ENCODE results near the gene SMC6. TPM values are rescaled to one million over a fixed set of nuclear protein-coding genes. Genes with fewer than 3 reads are reported as not detected.
A peak's percentile ranks its signal among the peaks of the same experiment; 100 is the strongest.

The SMC6 gene, protein sequence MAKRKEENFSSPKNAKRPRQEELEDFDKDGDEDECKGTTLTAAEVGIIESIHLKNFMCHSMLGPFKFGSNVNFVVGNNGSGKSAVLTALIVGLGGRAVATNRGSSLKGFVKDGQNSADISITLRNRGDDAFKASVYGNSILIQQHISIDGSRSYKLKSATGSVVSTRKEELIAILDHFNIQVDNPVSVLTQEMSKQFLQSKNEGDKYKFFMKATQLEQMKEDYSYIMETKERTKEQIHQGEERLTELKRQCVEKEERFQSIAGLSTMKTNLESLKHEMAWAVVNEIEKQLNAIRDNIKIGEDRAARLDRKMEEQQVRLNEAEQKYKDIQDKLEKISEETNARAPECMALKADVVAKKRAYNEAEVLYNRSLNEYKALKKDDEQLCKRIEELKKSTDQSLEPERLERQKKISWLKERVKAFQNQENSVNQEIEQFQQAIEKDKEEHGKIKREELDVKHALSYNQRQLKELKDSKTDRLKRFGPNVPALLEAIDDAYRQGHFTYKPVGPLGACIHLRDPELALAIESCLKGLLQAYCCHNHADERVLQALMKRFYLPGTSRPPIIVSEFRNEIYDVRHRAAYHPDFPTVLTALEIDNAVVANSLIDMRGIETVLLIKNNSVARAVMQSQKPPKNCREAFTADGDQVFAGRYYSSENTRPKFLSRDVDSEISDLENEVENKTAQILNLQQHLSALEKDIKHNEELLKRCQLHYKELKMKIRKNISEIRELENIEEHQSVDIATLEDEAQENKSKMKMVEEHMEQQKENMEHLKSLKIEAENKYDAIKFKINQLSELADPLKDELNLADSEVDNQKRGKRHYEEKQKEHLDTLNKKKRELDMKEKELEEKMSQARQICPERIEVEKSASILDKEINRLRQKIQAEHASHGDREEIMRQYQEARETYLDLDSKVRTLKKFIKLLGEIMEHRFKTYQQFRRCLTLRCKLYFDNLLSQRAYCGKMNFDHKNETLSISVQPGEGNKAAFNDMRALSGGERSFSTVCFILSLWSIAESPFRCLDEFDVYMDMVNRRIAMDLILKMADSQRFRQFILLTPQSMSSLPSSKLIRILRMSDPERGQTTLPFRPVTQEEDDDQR
- 13.9 TPM for total RNA-seq
- long read RNA-seq, full-length matches to known transcripts, result 5 of 24 reads
- long read RNA-seq, partial matches to known transcripts, result 11 of 24 reads
- long read RNA-seq, other reads (novel, unspliced or antisense), result 8 of 24 reads

DNA sequence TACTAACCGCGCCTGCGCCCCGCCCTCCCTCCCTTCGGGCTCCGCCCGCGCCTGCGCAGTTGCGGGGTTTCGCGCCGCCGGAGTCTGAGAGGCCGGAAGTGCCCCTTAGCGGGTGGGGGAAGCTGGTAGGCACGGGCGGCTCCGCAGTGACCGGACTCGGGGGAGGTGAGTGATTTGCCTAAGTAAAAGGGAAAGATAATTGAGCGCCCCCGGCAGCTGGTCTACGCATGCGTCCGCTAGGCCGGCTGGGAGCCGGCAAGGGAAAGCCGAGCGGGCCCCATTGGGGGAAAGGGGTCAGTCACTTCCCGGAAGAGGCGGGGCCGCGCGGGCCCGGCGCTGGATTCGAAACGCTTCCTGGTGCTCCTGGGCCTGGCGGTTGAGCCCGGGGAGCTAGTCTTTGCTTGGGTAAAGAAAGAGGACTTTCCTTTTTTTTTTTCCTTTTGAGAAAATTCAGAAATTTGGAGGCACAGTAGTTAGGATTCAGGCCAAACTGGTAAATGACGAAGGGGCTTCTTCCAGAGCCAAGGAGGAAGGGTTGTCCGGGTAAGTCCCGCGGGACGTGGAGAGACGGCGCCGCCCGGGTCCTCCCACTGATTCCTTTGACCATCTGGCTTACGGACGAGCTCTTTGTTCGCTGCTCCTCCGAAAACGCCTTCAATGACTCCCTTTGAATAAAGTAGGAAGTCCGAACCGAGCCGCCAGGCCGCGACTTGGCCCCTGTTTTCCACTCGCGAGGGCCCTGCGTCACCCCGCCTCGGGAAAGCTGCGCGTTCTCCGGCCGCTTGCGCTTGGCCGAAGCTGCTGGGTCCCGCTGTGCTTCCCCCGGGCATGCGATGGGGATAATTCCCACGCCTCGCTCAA, at the start of gene SMC6, which contains the start of gene GEN1:
Gene SMC6 (minus strand): TSS at position 8 of the 861 bp plus-strand sequence. CDS start 7,864 bp downstream, outside the sequence.
Gene GEN1 (plus strand): TSS at position 336 of the 861 bp plus-strand sequence. CDS start 5,806 bp downstream, outside the sequence.
- intact Hi-C loops (cut with DNase I), result loop anchor here (5.0 kb wide), 1 partner anchor 68 kb away; no protein-coding TSS in a partner anchor
- DNase-seq (ENCODE audit: low spot score), result peak; percentile 96

- DNase-seq (ENCODE audit: low spot score), result no peak
- intact Hi-C loops (cut with DNase I), result no loop called here
These were observed 47.3 kb upstream of the SMC6 start for GRCh38 chr2:17800693-17801458.

DNA sequence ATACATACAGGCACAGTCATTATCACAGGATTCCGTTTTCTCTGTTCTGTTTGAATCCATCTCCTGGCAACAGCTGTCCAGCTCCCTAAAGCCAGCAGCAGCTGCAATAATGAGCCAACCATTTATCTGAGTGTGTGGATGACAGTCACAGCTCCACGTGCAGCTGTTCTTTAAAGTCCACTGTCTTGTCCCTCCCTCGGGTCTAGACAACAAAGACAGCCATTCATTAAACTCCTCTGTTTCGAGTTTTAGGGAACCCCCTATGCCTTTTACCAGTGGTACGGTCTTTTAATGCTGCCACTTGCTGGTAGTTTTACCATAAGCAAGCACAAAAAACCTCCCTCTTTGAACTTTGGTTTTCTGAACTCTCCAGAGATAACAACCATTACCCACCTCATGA, 46.6 kb upstream of the SMC6 start:
- no peak for DNase-seq (ENCODE audit: low spot score)
- intact Hi-C loops (cut with DNase I), result no loop called here

- no peak for DNase-seq (ENCODE audit: low spot score)
- intact Hi-C loops (cut with DNase I), result no loop called here
These were observed 45.9 kb upstream of the SMC6 start for GRCh38 chr2:17799301-17800120.

DNA sequence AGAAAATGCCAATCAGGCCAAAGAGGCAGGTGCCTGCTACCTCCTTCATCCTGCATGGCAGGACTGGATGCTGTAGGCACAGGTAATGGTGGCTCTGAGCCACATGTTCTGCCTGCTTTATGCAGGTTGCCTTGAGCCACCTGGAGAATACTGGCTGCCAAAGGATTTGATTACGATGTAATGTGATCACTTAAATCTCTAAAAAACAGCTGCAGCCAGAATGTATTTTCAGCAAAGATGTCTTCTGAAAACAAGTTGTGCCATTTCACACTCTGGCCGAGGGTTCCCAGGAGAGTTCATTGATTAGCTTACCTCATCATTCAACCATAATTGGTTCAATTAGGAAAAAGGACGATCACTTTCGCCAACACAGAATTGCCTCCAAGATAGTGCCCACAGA, 44.7 kb upstream of the SMC6 start:
- intact Hi-C loops (cut with DNase I), result no loop called here
- no peak for DNase-seq (ENCODE audit: low spot score)

GRCh38 chr2:17795309-17795708, 41.7 kb upstream of the SMC6 start:
- no peak for DNase-seq (ENCODE audit: low spot score)
- intact Hi-C loops (cut with DNase I), result no loop called here

GRCh38 chr2:17793803-17794354, 40.3 kb upstream of the SMC6 start:
- DNase-seq (ENCODE audit: low spot score), result no peak
- intact Hi-C loops (cut with DNase I), result no loop called here

- intact Hi-C loops (cut with DNase I), result no loop called here
- no peak for DNase-seq (ENCODE audit: low spot score)
These were observed 39.7 kb upstream of the SMC6 start for GRCh38 chr2:17793296-17793695.

DNA sequence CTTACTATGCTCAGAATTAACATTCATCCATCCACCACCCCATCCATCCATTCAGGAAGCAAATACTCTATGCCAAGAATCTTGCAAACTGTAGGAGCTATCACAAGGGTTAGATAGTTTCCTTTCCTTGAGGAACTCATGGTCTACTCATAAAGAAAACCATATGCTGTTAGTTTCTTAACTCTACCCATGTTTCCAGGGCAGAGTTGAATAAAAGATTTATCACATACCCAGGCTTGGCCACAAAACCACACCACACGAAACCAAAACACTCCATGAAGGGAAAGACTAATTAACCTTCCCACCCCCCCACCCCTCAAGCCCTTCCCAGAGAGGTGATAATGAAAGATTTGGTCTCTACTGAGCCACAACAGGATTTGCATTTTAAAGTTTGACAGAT, 38.9 kb upstream of the SMC6 start:
- intact Hi-C loops (cut with DNase I), result no loop called here
- no peak for DNase-seq (ENCODE audit: low spot score)

DNA sequence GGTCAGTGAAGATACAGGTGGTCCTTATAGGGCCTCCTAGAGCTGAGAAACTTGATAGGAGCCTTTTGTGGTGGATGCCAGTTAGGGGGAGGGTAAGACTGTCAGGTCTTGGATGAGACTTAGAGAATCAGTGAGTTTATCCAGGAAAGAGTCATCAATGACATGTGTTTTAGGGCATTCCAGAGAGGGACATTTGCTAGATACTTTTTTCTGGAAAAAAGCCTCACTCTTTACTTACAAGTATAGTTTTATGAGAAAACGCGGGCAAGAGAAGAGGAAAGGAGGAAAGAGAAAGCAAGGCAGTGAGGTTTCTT, 38.2 kb upstream of the SMC6 start:
- DNase-seq (ENCODE audit: low spot score), result no peak
- intact Hi-C loops (cut with DNase I), result no loop called here

- intact Hi-C loops (cut with DNase I), result no loop called here
- no peak for DNase-seq (ENCODE audit: low spot score)
These were observed 37.7 kb upstream of the SMC6 start for GRCh38 chr2:17791121-17791816.

DNA sequence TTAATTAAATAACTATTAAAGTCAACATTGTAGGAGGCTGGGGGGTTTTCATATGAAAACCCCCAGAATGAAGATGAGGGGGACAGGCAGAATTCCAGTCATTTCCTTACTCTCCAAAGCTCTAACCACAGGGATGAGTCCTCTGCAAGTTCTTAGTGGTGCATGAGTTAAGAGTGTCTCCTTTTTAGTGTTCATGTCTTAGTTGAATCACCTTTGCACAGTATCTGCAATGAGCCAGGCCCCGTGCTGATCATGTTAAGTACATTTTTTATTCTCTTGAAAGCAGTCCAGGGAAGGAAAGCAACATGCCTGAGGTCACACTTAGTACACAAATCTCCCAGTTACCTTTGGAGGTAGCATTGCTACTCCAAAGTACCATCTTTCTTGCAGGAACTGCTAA, 36.9 kb upstream of the SMC6 start:
- intact Hi-C loops (cut with DNase I), result no loop called here
- no peak for DNase-seq (ENCODE audit: low spot score)

DNA sequence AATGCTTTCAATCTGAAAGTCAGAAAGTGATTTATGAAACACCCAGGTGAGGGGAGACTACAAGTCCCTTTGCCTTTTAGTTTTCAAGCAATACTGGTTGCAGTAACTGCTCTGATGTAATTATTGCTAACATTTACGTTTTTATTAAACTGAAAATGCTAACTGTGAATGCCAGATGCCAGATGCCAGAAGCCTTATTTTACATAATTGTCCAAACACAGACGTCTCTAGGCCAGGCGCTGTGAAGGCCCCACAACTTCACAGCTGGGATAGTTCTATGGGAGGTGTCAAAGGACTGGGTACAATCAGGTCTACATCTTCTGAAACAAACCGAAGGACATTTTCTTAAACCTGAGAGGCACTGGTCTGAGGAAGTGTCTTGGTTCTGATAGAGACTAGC, 35.2 kb upstream of the SMC6 start:
- intact Hi-C loops (cut with DNase I), result no loop called here
- DNase-seq (ENCODE audit: low spot score), result no peak

- intact Hi-C loops (cut with DNase I), result no loop called here
- DNase-seq (ENCODE audit: low spot score), result no peak
These were observed 33.1 kb upstream of the SMC6 start for GRCh38 chr2:17786727-17787126.

GRCh38 chr2:17781482-17781881, 27.9 kb upstream of the SMC6 start:
- DNase-seq (ENCODE audit: low spot score), result no peak
- intact Hi-C loops (cut with DNase I), result no loop called here

DNA sequence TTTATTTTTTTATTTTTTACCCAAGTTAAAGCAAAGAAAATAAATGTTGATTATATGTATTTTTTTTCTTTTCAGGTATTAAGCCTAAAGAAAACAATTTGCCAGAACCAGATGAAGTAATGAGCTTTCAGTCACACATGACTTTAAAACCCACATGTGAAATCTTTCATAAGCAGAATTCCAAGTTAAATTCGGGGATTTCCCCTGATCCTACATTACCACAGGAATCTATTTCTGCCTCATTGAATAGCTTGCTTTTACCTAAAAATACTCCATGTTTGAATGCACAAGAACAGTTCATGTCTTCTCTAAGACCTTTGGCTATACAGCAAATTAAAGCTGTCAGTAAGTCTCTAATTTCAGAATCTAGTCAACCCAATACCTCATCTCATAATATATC, 26.9 kb upstream of the SMC6 start:
- intact Hi-C loops (cut with DNase I), result no loop called here
- no peak for DNase-seq (ENCODE audit: low spot score)

- intact Hi-C loops (cut with DNase I), result no loop called here
- DNase-seq (ENCODE audit: low spot score), result no peak
These were observed 18.9 kb upstream of the SMC6 start for GRCh38 chr2:17772532-17772931.

Measured in cardiac septum (tissue), 1 donor.